SIG-M5 treated with dmso at 0.1 percent for 504 hours (cell line): Measurements from ENCODE around the gene SPRR1A.

Source experiments
- DNase-seq: peaks from one replicate; lab custom pipeline; 2025; ENCODE audit not compliant: unreplicated experiment; lab: John Stamatoyannopoulos, UW

The SPRR1A gene

GRCh38 chr1:153025797-153026196 is 41.9 kb downstream of the SPRR1A start:
- no peak for DNase-seq

- no peak for DNase-seq
These were observed 44.9 kb downstream of the SPRR1A start for GRCh38 chr1:153028766-153029165.

GRCh38 chr1:153030895-153031294 is 47.0 kb downstream of the SPRR1A start, which contains the start of gene SPRR1B:
TSS of gene SPRR1B (plus strand) at chr1:153031203. CDS start at chr1:153032346, 1,143 bp downstream.
- no peak for DNase-seq

- no peak for DNase-seq
These were observed 48.2 kb downstream of the SPRR1A start for GRCh38 chr1:153032073-153032472.

- peak; percentile 54 for DNase-seq
These were observed 48.9 kb downstream of the SPRR1A start for GRCh38 chr1:153032677-153033308.

GRCh38 chr1:153035211-153035610 is 51.3 kb downstream of the SPRR1A start:
- no peak for DNase-seq
